SK-N-SH (cell line): ENCODE measurements around the gene AP4B1. TPM values are rescaled to one million over a fixed set of nuclear protein-coding genes. Genes with fewer than 3 reads are reported as not detected.
"Not testable (repeated sequence)": the region's sequence is repeated elsewhere in the genome, so short reads cannot be mapped to it uniquely, and the experiment has no call there.

ENCODE experiments used
- CTCF ChIA-PET: fragments of 300-600, 350-600 bp; formaldehyde crosslinking; extraction: SDS; loops from one replicate; lab custom pipeline; 2021; lab: Yijun Ruan, JAX
- POLR2A ChIA-PET: fragments of 350-600 bp; sonication (Branson Sonifier 250); formaldehyde crosslinking; extraction: SDS; loops from one replicate; lab custom pipeline; 2020; ENCODE audit warnings: antibody characterized with exemption, inconsistent platforms; lab: Yijun Ruan, JAX
- DNase-seq: peaks from one replicate; pipeline ENCODE4 v3.0.0; 2012
- H2AFZ ChIP-seq: fragments of 200-600 bp; sonication (generic); 2 replicates; pipeline ENCODE4 v1.8.1; 2016; ENCODE audit warnings: antibody characterized with exemption, mild to moderate bottlenecking, low read depth
- H3F3A ChIP-seq: fragments of 200-600 bp; sonication (generic); replicated peaks from 2 replicates; pipeline ENCODE3; 2016; ENCODE audit warnings: antibody characterized with exemption, mild to moderate bottlenecking; ENCODE audit not compliant: insufficient read depth
- H3K27ac ChIP-seq, 2 experiments: fragments of 200-500 bp in 1 of 2; fragments of 200-600 bp in 1 of 2; sonication (Bioruptor generic) in 1 of 2; sonication (generic), shearing (Covaris generic) in 1 of 2; 2 replicates each; pipeline versions ENCODE4 v1.5.1 to v1.6.1; 2014 to 2016; ENCODE audit warnings: low read depth in 2 of 2, inconsistent platforms in 1 of 2, low read length in 1 of 2, mild to moderate bottlenecking in 1 of 2, mixed read lengths in 1 of 2
- H3K27me3 ChIP-seq: fragments of 200-600 bp; sonication (generic), shearing (Covaris generic); 2 replicates; pipeline ENCODE4 v1.6.1; 2016; ENCODE audit warnings: mixed run types; ENCODE audit not compliant: insufficient read depth
- H3K36me3 ChIP-seq, 2 experiments: fragments of 200-500 bp in 1 of 2; fragments of 200-600 bp in 1 of 2; sonication (Bioruptor generic) in 1 of 2; sonication (generic) in 1 of 2; replicated peaks in 1 of 2; 2 replicates each; pipeline versions ENCODE3 to v1.5.1; 2014 to 2016; ENCODE audit warnings: low read length in 1 of 2, mild to moderate bottlenecking in 1 of 2; ENCODE audit not compliant: insufficient read depth in 2 of 2, control insufficient read depth in 1 of 2
- H3K4me1 ChIP-seq, 2 experiments: fragments of 200-500 bp in 1 of 2; fragments of 200-600 bp in 1 of 2; sonication (Bioruptor generic) in 1 of 2; sonication (generic), shearing (Covaris generic) in 1 of 2; 2 replicates each; pipeline versions ENCODE4 v1.5.1 to v1.6.1; 2014 to 2016; ENCODE audit warnings: low read depth in 1 of 2, low read length in 1 of 2, mixed run types in 1 of 2; ENCODE audit not compliant: insufficient read depth in 2 of 2, control insufficient read depth in 1 of 2
- H3K4me2 ChIP-seq: fragments of 200-600 bp; sonication (generic), shearing (Covaris generic); 2 replicates; pipeline ENCODE4 v1.6.1; 2017; ENCODE audit warnings: mixed run types
- H3K4me3 ChIP-seq, 2 experiments: fragments of 200-500 bp in 1 of 2; fragments of 200-600 bp in 1 of 2; sonication (Bioruptor generic) in 1 of 2; sonication (generic), shearing (Covaris generic) in 1 of 2; 2 replicates each; pipeline versions ENCODE4 v1.5.1 to v1.8.1; 2014 to 2016; ENCODE audit warnings: low read depth in 2 of 2, inconsistent platforms in 1 of 2, low read length in 1 of 2, mild to moderate bottlenecking in 1 of 2, mixed read lengths in 1 of 2, moderate library complexity in 1 of 2
- H3K79me2 ChIP-seq: fragments of 200-600 bp; sonication (generic); 2 replicates; pipeline ENCODE4 v1.8.1; 2017; ENCODE audit warnings: mild to moderate bottlenecking; ENCODE audit not compliant: insufficient read depth
- H3K9ac ChIP-seq: fragments of 200-600 bp; sonication (generic); 2 replicates; pipeline ENCODE4 v1.6.1; 2017; ENCODE audit warnings: mixed run types
- H3K9me2 ChIP-seq: fragments of 200-600 bp; sonication (generic); 2 replicates; pipeline ENCODE4 v1.6.1; 2017; ENCODE audit warnings: mixed run types
- H3K9me3 ChIP-seq: fragments of 200-600 bp; sonication (generic); 2 replicates; pipeline ENCODE4 v1.6.1; 2017; ENCODE audit warnings: mixed run types, mild to moderate bottlenecking, moderate library complexity
- H4K20me1 ChIP-seq: fragments of 200-600 bp; sonication (generic); 2 replicates; pipeline ENCODE4 v1.6.1; 2017; ENCODE audit warnings: mild to moderate bottlenecking, mixed run types; ENCODE audit not compliant: insufficient read depth
- CTCF ChIP-seq: fragments of 200-600 bp; sonication (generic); IDR thresholded peaks from 2 replicates; pipeline ENCODE4 v1.6.1; 2017; ENCODE audit warnings: antibody characterized with exemption, mild to moderate bottlenecking, moderate library complexity
- FOXJ3 ChIP-seq: sonication (generic); formaldehyde crosslinking; IDR thresholded peaks from 2 replicates; pipeline ENCODE4 v1.5.1; 2020; ENCODE audit warnings: mild to moderate bottlenecking, missing genetic modification reagents
- JUND ChIP-seq: IDR thresholded peaks from 2 replicates; pipeline ENCODE4 v1.4.0; 2012
- NFIC ChIP-seq: IDR thresholded peaks from 2 replicates; pipeline ENCODE4 v1.4.0; 2012; ENCODE audit warnings: borderline replicate concordance
- SMC3 ChIP-seq: IDR thresholded peaks from 2 replicates; pipeline ENCODE4 v1.6.1; 2012; ENCODE audit warnings: low read depth, low read length, improper control_type of control experiment
- TAF1 ChIP-seq: IDR thresholded peaks from 2 replicates; pipeline ENCODE4 v1.6.1; 2012; ENCODE audit warnings: low read depth, mild to moderate bottlenecking, low read length, moderate library complexity, borderline replicate concordance
- WGBS: methylation state at CpG from one replicate; pipeline ENCODE4 v1.1.6; 2017; ENCODE audit warnings: low lambda C conversion rate; 5-methylcytosine and 5-hydroxymethylcytosine counted together
- polyA plus RNA-seq, 3 experiments: library from polyadenylated mRNA; depleted of rRNA; stranded (reverse); fragments of >200 nt; gene quantifications; 2 replicates each; pipeline ENCODE4 v1.2.3, GENCODE V29; 2012

AP4B1 gene
- polyA plus RNA-seq, 1 of the 3 experiments (the other 2 are of a cell fraction): 11.5 TPM

- no peak for TF ChIP-seq CTCF
- TF ChIP-seq TAF1: no peak
- no peak for TF ChIP-seq NFIC
- TF ChIP-seq, all 33 proteins: peak for 0
These were observed 47.1 kb upstream of the AP4B1 start (continued) for GRCh38 chr1:113951719-113952118.

GRCh38 chr1:113950908-113951307 lies 46.3 kb upstream of the AP4B1 start:
- Histone ChIP-seq H3K9me3 (no peaks in the 10 kb centered on the region), H3F3A (peaks cover 9% of the 10 kb centered on the region), H3K4me3 (no peak overlapping the region), H4K20me1 (peaks cover 26% of the 10 kb centered on the region), H3K36me3 (peaks cover 15 to 22% of the 10 kb centered on the region in 2 experiments), H3K9ac (no peak overlapping the region), H3K4me1 (peaks cover 3 to 19% of the 10 kb centered on the region in 2 experiments; a peak in 3 of 4 replicates), H2AFZ (no peak overlapping the region), H3K27ac (no peak overlapping the region), H3K27me3 (no peaks in the 10 kb centered on the region), H3K79me2 (peaks cover 71% of the 10 kb centered on the region), H3K4me2 (no peak overlapping the region), H3K9me2 (no peaks in the 10 kb centered on the region)
- no peak for DNase-seq
- CTCF ChIA-PET: interaction anchor here (6.6 kb wide), 1 partner anchor 28 kb away, joined by 31 read pairs; the partner anchor contains the start of gene OLFML3
- 97% methylated on average over 1 of the region's 1 CpG for WGBS
- POLR2A ChIA-PET: no interaction called here
- TF ChIP-seq FOXJ3: no peak
- TF ChIP-seq, all 33 proteins: peak for 0

- Histone ChIP-seq H2AFZ (no peak overlapping the region), H3K9me2 (no peaks in the 10 kb centered on the region), H3K9me3 (no peaks in the 10 kb centered on the region), H3F3A (peaks cover 9% of the 10 kb centered on the region), H3K4me1 (peaks cover 3 to 19% of the 10 kb centered on the region in 2 experiments; a peak in 3 of 4 replicates), H4K20me1 (peaks cover 29% of the 10 kb centered on the region), H3K36me3 (peaks cover 0 to 16% of the 10 kb centered on the region in 2 experiments), H3K27me3 (no peaks in the 10 kb centered on the region), H3K27ac (no peak overlapping the region), H3K4me2 (no peak overlapping the region), H3K79me2 (peaks cover 90% of the 10 kb centered on the region), H3K9ac (no peak overlapping the region), H3K4me3 (no peak overlapping the region)
- DNase-seq: peak; percentile 44
- WGBS: 94% methylated on average over 5 of the region's 5 CpGs
- ChIA-PET CTCF (interaction anchor here (1.2 to 1.6 kb wide), 4 partner anchors 9 to 241 kb away, joined by 3 to 4 read pairs (median 4); no protein-coding TSS in a partner anchor), POLR2A (no interaction called here)
- TF ChIP-seq SMC3 (no peak), CTCF (peak; percentile 60), NFIC (peak; percentile 83), JUND (no peak)
These were observed 44.4 kb upstream of the AP4B1 start for GRCh38 chr1:113949007-113949406.

GRCh38 chr1:113948151-113948550 lies 43.6 kb upstream of the AP4B1 start:
- H3K9me2 ChIP-seq, H3F3A ChIP-seq, H3K4me2 ChIP-seq, POLR2A ChIA-PET, H3K9me3 ChIP-seq, H3K4me3 ChIP-seq, DNase-seq, H2AFZ ChIP-seq, H3K27me3 ChIP-seq, H3K9ac ChIP-seq, H3K27ac ChIP-seq: not testable (repeated sequence)
- 98% methylated on average over 4 of the region's 4 CpGs for WGBS
- H4K20me1 ChIP-seq: peaks cover 29% of the 10 kb centered on the region
- CTCF ChIA-PET: interaction anchor here (1.1 to 1.6 kb wide), 3 partner anchors 10 to 31 kb away, joined by 3 to 4 read pairs (median 3); no protein-coding TSS in a partner anchor
- H3K36me3 ChIP-seq: peaks cover 2 to 20% of the 10 kb centered on the region in 2 experiments
- peaks cover 98% of the 10 kb centered on the region for H3K79me2 ChIP-seq
- peaks cover 3 to 19% of the 10 kb centered on the region in 2 experiments; a peak in 3 of 4 replicates for H3K4me1 ChIP-seq
